HL-60 (cell line): Measurements from ENCODE around the gene MCU.

ENCODE experiments used
- DNase-seq, 2 experiments: peaks; one replicate each; pipeline ENCODE4 v3.0.0-alpha.2; 2010 to 2020; ENCODE audit warnings: low read depth in 1 of 2, low spot score in 1 of 2
- H3K27ac ChIP-seq: fragments of 250-450 bp; sonication (Bioruptor Pico); replicated peaks from 2 replicates; pipeline ENCODE4 v1.5.1; 2020; ENCODE audit warnings: mild to moderate bottlenecking, moderate library complexity
- H3K27me3 ChIP-seq: fragments of 250-450 bp; sonication (Bioruptor Pico); 2 replicates; pipeline ENCODE4 v1.5.1; 2021; ENCODE audit warnings: mild to moderate bottlenecking, moderate library complexity; ENCODE audit not compliant: insufficient read depth, poor library complexity, severe bottlenecking
- H3K4me3 ChIP-seq: replicated peaks from 2 replicates; pipeline ENCODE4 v1.5.1; 2011; ENCODE audit warnings: mild to moderate bottlenecking, control low read depth, low read length; ENCODE audit not compliant: insufficient read depth
- CTCF ChIP-seq: IDR thresholded peaks from one replicate; pipeline ENCODE4 v1.5.1; 2011; ENCODE audit warnings: low read length, control low read depth, inconsistent platforms; ENCODE audit not compliant: insufficient read depth
- GABPA ChIP-seq: IDR thresholded peaks from 2 replicates; pipeline ENCODE4 v1.6.1; 2012; ENCODE audit warnings: low read depth
- POLR2AphosphoS5 ChIP-seq: IDR thresholded peaks from 2 replicates; pipeline ENCODE4 v1.6.1; 2012; ENCODE audit warnings: low read depth
- REST ChIP-seq: IDR thresholded peaks from 2 replicates; pipeline ENCODE4 v1.6.1; 2012; ENCODE audit warnings: low read depth; ENCODE audit not compliant: insufficient replicate concordance
- SPI1 ChIP-seq: IDR thresholded peaks from 2 replicates; pipeline ENCODE4 v1.6.1; 2012; ENCODE audit warnings: low read depth, mild to moderate bottlenecking, borderline replicate concordance

MCU gene

DNA sequence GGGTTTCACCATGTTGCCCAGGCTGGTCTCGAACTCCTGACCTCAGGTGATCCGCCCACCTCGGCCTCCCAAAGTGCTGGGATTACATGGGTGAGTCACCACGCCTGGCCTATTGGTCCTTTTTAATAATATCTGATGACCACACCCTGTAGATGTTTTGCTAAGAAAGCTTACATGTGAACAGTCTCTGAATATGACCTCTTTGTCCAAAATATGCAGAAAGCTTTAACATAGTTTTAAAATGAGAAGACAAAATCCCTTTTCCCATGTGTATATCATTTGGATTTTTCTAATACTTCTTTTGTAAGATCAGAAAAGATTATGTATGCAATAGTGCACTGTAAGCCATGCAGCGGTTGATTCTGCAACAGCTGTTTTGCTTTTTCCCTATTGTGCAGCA lies 38.5 kb downstream of the MCU start:
- Histone ChIP-seq H3K4me3 (no peak overlapping the region), H3K27me3 (no peaks in the 10 kb centered on the region), H3K27ac (no peak overlapping the region)
- DNase-seq = no peak
- TF ChIP-seq CTCF = no peak
- TF ChIP-seq POLR2AphosphoS5 = no peak
- TF ChIP-seq REST = no peak
- no peak for TF ChIP-seq GABPA
- no peak for TF ChIP-seq SPI1

GRCh38 chr10:72731916-72732419 lies 40.0 kb downstream of the MCU start:
- DNase-seq = no peak
- Histone ChIP-seq H3K27ac (no peak overlapping the region), H3K4me3 (no peak overlapping the region), H3K27me3 (no peaks in the 10 kb centered on the region)
- TF ChIP-seq REST (no peak), POLR2AphosphoS5 (no peak), GABPA (no peak), CTCF (no peak)

- Histone ChIP-seq H3K27me3 (no peaks in the 10 kb centered on the region), H3K27ac (no peak overlapping the region), H3K4me3 (no peak overlapping the region)
- DNase-seq = no peak
- TF ChIP-seq CTCF = no peak
- no peak for TF ChIP-seq SPI1
- no peak for TF ChIP-seq GABPA
- no peak for TF ChIP-seq REST
- TF ChIP-seq POLR2AphosphoS5 = no peak
Measured at GRCh38 chr10:72732521-72732920, 40.6 kb downstream of the MCU start.
